GM23248 (cell line): ENCODE measurements around the gene SIAH3.

ENCODE experiments used
- EZH2 ChIP-seq: fragments of 200-600 bp; sonication (generic); IDR thresholded peaks from 2 replicates; pipeline ENCODE4 v1.6.1; 2018; ENCODE audit warnings: antibody characterized with exemption, mild to moderate bottlenecking; ENCODE audit not compliant: insufficient read depth, poor library complexity, severe bottlenecking
- EZH2phosphoT487 ChIP-seq: fragments of 200-600 bp; sonication (generic); IDR thresholded peaks from 2 replicates; pipeline ENCODE4 v1.6.1; 2018; ENCODE audit warnings: antibody characterized with exemption, moderate library complexity, mild to moderate bottlenecking, low read depth; ENCODE audit not compliant: insufficient read depth

GRCh38 chr13:45889590-45890243 lies 38.2 kb upstream of the SIAH3 start:
- TF ChIP-seq EZH2 (no peak), EZH2phosphoT487 (no peak)
